Kidney epithelial cell (primary cell): Measurements from ENCODE around the gene P2RX4. TPM values are rescaled to one million over a fixed set of nuclear protein-coding genes. Genes with fewer than 3 reads are reported as not detected.
"Not testable (repeated sequence)": the region's sequence is repeated elsewhere in the genome, so short reads cannot be mapped to it uniquely, and the experiment has no call there.

Experiments used
- DNase-seq: peaks from one replicate; pipeline ENCODE4 v3.0.0-alpha.2; 2010; ENCODE audit warnings: low read depth
- H3K27me3 ChIP-seq: 2 replicates; pipeline ENCODE4 v1.6.0; 2011; ENCODE audit warnings: low read length; ENCODE audit not compliant: control insufficient read depth, insufficient read depth
- H3K36me3 ChIP-seq: 2 replicates; pipeline ENCODE4 v1.5.1; 2011; ENCODE audit warnings: low read length; ENCODE audit not compliant: control insufficient read depth, insufficient read depth
- H3K4me3 ChIP-seq: 2 replicates; pipeline ENCODE4 v1.5.1; 2011; ENCODE audit warnings: low read depth, mild to moderate bottlenecking, control low read depth, low read length
- CTCF ChIP-seq: IDR thresholded peaks from 2 replicates; pipeline ENCODE4 v1.5.1; 2011; ENCODE audit warnings: mild to moderate bottlenecking, moderate library complexity, low read length, control low read depth, inconsistent platforms; ENCODE audit not compliant: insufficient read depth, poor library complexity, severe bottlenecking
- total RNA-seq: library from RNA; depleted of rRNA; stranded (reverse); fragments of >200 nt; gene quantifications from 2 replicates; pipeline ENCODE4 v1.2.3, GENCODE V29; 2015

P2RX4 gene
- total RNA-seq, 1 donor from 2014 or later, result 119 TPM

- no peak for TF ChIP-seq CTCF
- no peak for DNase-seq
- no peaks in the 10 kb centered on the region for H3K27me3 ChIP-seq
- H3K36me3 ChIP-seq, result peaks cover 2% of the 10 kb centered on the region
- no peak overlapping the region for H3K4me3 ChIP-seq
These were observed 63.5 kb downstream of the P2RX4 start for GRCh38 chr12:121273364-121273896.

DNA sequence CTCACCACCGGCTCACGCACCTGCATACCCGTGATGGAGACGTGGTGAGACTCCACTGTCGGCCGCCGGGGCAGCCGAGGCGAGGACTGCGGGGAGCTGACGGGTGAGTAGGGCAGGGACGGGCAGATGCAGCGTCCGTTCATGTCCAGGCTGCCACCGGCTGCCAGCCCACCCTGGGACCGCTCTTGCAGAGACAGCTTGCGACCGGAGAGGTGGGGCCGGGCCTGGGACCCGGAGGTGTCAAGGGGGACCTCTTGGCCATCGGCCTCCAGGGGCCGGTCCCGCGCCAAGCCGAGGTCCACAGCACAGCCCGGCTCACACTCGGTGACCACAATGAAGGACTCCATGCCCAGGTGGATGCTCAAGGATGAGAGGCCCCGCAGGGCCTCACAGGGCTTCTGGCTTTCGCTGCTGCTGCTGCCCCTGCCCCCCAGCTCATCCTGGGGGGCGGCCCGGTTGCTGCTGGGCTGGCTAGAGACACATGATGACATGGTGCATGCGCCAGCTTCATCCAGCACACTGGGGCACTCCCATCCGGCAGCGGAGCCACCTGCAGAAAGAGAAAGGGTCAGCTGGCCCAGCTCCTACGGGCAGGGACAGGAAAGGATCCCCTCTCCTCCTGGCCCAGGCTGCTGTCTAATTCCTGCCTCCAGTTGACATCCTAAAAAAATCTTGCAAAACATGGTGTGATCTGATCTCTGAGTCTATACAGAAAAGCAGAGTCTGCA is 64.3 kb downstream of the P2RX4 start:
- no peak for TF ChIP-seq CTCF
- DNase-seq, result no peak
- Histone ChIP-seq H3K27me3 (no peaks in the 10 kb centered on the region), H3K36me3 (peaks cover 2% of the 10 kb centered on the region), H3K4me3 (no peak overlapping the region)

DNA sequence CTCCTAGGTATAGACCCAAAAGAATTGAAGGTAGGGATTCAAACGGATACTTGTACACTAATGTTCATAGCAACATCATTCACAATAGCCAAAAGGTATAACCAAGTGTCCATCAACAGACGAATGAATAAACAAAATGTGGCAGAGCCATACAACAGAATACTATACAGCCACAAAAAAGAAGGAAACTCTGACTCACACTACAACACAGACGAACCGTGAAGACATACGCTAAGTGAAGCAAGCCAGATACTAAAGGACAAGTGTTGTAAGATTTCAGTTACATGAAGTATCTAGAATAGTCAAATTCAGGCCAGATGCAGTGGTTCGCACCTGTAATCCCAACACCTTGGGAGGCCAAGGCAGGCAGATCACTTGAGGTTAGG is 67.4 kb downstream of the P2RX4 start:
- H3K4me3 ChIP-seq, result no peak overlapping the region
- no peaks in the 10 kb centered on the region for H3K27me3 ChIP-seq
- TF ChIP-seq CTCF, result no peak
- no peak for DNase-seq
- no peaks in the 10 kb centered on the region for H3K36me3 ChIP-seq

DNA sequence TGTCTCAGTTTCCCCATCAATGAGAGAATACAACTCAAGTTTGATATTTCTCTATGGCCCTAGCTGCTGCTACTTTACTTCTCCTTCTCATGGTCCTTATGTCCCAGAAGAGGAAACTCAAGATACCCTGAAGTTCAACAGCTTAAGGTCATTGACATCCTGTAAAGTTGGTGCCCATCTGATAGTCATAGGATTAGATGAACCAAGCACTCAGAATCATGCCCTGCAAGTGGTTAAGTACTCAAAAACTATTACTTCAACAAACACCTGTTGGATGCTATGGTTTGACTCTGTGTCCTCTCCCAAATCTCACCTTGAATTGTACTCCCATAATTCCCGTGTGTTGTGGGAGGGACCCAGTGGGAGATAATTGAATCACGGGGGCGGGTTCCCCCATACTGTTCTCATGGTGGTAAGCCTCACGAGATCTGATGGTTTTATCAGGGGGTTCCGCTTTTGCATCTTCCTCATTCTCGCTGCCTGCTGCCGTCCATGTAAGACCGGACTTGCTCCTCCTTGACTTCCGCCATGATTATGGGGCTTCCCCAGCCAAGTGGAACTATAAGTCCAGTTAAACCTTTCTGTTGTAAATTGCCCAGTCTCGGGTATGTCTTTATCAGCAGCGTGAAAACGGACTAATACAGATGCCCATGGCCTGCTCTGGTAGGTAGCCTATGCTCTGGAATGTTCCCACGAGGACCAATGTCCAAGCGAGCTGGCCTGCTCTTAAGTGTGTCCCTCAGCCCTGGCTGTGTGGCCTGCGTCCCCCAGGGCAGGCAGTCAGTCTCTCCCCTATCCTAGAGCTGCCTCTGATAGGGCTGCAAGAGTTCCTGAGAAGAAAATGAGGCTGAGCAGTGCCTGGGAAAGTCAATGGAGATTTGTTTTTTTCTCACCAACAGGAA is 68.5 kb downstream of the P2RX4 start:
- no peaks in the 10 kb centered on the region for H3K36me3 ChIP-seq
- no peak for TF ChIP-seq CTCF

GRCh38 chr12:121279071-121279375 is 69.1 kb downstream of the P2RX4 start:
- no peak for TF ChIP-seq CTCF
- no peak overlapping the region for H3K4me3 ChIP-seq
- no peaks in the 10 kb centered on the region for H3K27me3 ChIP-seq
- no peaks in the 10 kb centered on the region for H3K36me3 ChIP-seq
- no peak for DNase-seq

More for the DNA sequence above, 68.5 kb downstream of the P2RX4 start:
- Histone ChIP-seq H3K4me3 (no peak overlapping the region), H3K27me3 (no peaks in the 10 kb centered on the region)
- no peak for DNase-seq

- Histone ChIP-seq H3K4me3 (no peak overlapping the region), H3K27me3 (no peaks in the 10 kb centered on the region), H3K36me3 (no peaks in the 10 kb centered on the region)
- DNase-seq, result no peak
- TF ChIP-seq CTCF, result no peak
These were observed 69.6 kb downstream of the P2RX4 start for GRCh38 chr12:121279507-121279915.

GRCh38 chr12:121280531-121280930 is 70.6 kb downstream of the P2RX4 start:
- not testable (repeated sequence) for H3K4me3 ChIP-seq, H3K27me3 ChIP-seq, DNase-seq, H3K36me3 ChIP-seq

GRCh38 chr12:121281116-121281515 is 71.2 kb downstream of the P2RX4 start:
- not testable (repeated sequence) for H3K36me3 ChIP-seq, H3K4me3 ChIP-seq, H3K27me3 ChIP-seq, DNase-seq
